Body of pancreas (tissue), 4 donors: ENCODE data around the gene STPG4.

Source experiments
- CTCF ChIP-seq, 7 experiments: fragments of 450-650 bp in 4 of 7; fragments of 200-600 bp in 3 of 7; sonication (generic) in 3 of 7; IDR thresholded peaks; one replicate each; pipeline ENCODE4 v1.5.1; 2016 to 2019; ENCODE audit warnings: antibody characterized with exemption in 7 of 7
- POLR2A ChIP-seq, 3 donors: fragments of 450-650 bp; IDR thresholded peaks; one replicate each; pipeline ENCODE4 v1.6.1; 2016; ENCODE audit warnings: antibody characterized with exemption in 3 of 3, mild to moderate bottlenecking in 2 of 3

- TF ChIP-seq POLR2A (IDR thresholded peaks at IDR 0.05): no peak
- no peak for TF ChIP-seq CTCF (IDR thresholded peaks at IDR 0.05)
These were observed 115.6 kb downstream of the STPG4 start for GRCh38 chr2:47039489-47039870.
